Measurements from ENCODE around the gene LRRC63.
A peak's percentile ranks its signal among the peaks of the same experiment; 100 is the strongest.
"Not testable (repeated sequence)": the region's sequence is repeated elsewhere in the genome, so short reads cannot be mapped to it uniquely, and the experiment has no call there.

The LRRC63 gene, protein sequence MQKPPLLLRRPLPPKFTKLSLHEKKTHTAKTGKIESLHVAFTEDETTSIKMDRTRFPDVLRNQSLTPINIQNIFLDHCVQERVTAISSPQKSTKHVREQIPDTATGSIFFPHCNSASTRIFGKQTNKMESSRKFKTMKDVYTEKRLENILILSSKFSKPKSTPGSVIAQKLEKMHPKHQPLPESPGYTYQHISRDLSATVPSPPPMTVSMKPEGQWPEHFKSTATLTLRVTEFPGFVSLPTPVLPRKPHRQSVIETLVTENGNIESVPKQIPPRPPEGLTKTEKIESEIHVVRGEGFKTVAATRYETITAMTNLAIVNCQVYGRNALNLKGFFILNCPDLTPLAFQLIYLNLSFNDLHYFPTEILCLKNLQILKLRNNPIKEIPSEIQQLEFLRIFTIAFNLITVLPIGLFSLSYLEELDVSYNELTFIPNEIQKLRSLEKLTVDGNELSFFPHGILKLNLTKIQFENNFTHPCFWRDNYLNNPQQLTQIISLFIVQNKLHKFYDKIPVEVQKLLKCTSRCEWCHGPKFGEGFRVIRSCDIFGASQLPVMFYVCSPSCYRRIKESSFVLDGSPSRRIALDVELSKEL

DNA sequence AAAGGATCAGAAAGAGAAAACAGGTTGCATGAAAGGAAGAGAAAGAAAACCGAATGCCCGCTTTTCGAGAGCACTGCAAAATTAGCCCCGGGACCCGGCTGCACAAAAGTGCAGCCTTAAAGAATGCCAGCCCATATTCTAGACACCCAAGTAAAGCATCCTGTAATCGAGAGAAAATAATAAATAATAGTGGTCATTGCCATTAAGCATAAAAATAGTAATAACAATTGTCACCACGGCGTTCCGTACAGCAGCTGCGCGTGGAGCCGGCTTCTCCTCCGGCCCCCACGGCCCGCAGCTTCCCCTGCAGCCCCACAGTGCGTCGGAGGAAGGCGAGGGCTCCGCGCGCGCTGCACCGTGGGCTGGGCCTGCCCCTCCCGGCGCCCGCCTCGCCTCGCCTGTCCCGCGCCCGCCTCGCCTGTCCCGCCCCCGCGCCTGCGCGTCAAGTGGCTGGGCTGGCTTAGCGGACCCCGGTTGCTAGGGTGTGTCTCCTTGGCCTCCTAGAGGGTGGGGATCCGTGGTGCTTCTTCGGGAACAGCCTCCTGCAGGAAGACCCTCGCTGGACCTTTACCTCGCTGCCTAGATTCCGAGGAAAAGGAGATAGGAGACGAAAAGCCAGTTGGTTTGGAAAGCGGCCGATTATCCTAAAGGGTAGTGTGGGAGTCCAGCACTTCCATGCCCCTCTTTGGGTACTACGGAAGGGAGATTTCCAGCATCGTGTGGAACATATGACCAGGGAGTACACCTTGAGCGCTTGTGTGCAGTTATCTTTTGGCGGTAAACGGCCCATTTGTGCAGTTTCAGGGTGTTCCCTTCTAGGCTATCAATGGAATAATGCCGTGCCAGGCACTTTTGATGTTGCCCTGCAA lies at the start of gene LRRC63:
LRRC63 (plus strand) TSS at position 446 of the 869 bp plus-strand sequence. CDS start 1,107 bp downstream, outside the sequence.
- DNase-seq: peak; percentile 84 to 87

DNA sequence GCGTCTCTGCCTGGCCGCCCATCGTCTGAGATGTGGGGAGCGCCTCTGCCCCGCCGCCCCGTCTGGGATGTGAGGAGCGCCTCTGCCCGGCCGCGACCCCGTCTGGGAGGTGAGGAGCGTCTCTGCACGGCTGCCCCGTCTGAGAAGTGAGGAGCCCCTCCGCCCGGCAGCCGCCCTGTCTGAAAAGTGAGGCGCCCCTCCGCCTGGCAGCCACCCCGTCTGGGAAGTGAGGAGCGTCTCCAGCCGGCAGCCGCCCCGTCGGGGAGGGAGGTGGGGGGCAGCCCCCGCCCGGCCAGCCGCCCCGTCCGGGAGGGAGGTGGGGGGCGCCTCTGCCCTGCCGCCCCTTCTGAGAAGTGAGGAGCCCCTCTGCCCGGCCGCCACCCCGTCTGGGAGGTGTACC lies 49.0 kb upstream of the LRRC63 start:
- not testable (repeated sequence) for DNase-seq

DNA sequence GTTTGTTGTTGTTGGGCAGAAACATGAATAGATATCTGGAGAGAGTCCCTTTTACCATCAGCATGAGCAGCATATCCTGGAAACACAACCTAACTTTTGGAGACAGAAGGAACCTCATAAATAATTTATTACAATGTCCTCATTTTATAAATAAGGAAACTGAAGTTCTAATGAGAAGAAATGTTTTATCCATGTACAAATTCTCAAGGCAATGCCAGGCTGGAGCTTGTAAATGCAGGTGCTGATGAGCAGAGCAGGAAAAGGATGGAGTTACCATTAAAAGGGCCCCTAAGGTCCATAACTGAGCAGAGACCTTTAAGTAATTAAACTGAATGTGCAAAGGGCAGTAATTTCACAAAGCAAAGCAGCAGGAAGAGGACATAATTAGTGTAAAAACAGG lies 47.1 kb upstream of the LRRC63 start:
- no peak for DNase-seq

DNA sequence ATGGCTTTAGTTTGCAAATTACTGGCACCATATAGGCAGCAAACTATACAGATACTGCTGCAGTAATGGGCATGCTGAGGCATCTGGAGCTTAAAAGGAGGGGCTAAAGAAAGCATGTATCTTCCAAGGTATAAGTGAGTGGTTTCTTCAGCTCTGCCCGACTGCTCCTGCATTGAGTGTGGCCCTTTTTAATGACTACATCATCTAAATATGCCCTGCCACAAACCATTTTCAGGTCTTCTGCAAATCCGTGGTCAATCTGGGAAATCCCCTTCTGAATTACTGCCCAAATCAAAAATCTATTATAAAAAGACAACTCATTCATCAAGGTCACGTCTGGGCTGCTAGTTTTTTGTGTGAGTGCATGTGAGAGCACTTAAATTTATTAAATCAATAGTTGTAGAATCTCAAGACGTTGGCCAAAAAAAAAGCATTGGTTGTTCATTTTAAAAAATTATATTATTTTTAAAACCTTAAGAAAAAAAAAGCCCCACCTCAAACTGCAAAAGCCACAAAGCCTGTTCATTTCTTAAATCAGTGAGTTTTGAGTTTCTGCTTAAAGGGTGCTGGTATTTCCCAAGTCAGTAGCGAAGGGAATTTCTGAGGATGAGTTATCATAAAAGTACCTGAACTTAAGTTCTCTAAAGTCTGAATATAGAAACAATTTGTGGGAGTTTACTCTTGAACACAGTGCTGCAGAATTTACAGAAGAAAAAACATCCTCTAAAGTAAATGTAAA lies 46.1 kb upstream of the LRRC63 start:
- peak in 1 of 2 experiments; percentile 58 for DNase-seq

DNA sequence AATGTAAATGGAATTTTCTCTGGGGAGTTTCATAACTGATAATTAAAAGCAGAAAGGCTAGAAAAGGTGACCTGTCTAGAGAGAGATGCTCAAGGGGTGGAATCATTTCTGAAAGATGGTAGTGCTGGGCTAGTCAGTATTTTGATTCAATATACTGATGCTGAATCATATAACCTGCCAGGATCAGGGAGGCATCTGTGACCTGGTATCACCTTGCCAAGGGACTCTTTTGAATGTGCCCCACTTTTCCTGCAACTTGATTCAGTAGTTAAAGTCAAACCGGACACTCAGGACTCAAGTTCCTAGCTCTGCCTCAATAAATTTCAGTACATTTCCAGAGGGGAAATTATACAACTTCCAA lies 45.5 kb upstream of the LRRC63 start:
- DNase-seq: no peak

DNA sequence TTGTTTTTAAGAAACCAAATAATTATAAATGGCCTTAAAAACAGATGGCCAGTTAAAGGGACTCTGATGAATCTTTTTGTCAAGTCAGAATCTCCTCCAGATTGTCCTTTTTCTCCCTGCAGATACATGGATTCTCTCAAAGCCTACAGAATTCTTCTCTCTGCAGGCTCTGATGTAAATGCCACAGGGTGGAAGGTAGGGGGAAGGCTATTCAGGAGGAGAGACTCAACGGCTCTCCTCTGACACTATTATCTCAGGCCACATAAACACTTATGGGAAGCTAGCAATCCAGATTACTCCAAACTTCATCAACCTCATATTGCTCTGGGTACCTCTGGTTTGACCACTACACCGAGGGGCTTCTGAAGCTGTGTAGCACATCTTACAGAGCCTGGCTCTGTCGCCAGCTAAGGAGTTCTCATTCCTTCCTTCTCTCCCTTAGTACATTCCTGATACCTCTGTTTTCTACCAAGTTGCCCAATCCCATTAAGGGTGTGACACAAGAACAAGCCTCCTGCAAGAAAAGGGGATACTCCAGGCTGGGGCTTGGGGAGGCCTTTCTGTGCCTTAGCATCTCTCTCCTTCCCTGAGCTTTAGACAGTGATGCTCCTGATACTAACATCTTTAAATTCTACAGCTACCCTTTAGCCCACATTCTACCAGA lies 44.6 kb upstream of the LRRC63 start:
- no peak for DNase-seq

DNA sequence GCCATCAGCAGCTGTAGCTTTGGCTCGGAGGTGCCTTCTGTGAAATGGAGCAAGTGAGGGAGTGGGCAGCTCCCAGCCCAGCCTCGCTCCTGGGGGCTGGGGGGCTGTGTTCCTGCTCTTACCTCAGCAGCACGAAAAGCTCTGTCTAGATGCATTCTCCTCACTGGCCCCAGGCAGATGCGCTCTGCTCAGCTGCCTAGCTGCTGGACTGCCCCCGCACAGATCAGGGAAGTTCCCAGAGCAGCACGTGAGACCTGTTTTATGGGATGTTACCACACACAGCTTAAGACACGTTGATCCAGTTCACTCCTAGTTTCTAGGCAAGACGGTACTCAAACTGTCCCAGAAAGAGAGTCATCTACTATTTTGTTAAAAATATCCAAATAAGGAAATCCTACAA lies 43.4 kb upstream of the LRRC63 start:
- DNase-seq: peak; percentile 58 to 72

DNA sequence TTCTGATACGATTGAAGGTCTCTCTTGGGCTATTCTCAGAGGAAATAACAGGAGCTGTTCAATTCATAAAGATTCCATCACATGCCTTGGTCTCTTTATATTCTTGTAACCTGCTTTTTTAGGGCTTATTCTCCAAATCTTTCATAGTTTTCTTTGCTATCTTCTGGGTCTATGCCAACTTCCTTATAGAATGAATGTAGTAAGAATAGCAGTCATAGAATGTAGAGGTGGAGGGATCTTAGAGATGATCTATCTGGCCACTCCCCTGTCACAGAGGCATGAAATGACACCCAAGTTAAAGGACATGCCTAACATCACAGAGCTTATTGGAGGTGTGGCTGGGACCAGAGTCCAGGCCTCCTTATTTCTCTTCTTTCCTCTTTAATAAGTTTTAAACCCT lies 42.9 kb upstream of the LRRC63 start:
- DNase-seq: no peak

DNA sequence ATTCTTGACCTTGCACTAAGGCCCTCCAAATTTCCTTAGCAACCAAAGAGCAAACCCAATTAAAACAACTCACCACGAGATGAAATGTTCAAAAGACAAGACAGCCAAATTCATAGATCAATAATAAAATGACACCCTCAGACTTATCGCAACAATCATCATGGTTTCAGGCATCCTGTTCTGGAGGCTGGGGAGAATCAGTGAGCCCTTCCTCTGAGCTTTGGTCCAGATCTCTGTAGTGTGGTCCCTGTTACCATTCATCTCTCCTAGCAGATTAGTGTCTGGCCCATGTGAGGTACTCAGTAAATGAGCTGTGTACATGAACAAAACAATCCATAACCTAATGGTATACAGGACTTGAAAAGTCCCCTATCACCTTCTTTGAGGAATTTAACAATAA lies 42.0 kb upstream of the LRRC63 start:
- no peak for DNase-seq

DNA sequence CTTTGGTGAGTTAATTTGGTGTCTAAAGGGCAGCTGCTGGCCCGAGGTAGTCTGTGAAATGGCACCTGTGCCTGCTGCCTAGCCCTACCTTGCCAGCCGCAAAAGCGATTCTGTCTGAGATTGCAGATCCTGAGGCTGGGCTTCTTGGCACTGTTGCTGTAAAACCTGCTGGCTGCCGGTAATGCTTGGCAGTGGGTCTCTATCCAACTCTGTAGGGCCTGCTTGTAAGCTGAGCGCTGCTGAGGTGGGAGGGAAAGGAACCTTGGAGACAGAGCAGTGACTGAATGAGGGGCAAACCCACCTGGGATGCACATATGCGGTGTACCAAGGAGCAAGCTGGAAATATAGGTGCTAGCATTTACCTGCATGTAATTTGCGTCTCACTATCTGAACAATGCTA lies 41.5 kb upstream of the LRRC63 start:
- no peak for DNase-seq

DNA sequence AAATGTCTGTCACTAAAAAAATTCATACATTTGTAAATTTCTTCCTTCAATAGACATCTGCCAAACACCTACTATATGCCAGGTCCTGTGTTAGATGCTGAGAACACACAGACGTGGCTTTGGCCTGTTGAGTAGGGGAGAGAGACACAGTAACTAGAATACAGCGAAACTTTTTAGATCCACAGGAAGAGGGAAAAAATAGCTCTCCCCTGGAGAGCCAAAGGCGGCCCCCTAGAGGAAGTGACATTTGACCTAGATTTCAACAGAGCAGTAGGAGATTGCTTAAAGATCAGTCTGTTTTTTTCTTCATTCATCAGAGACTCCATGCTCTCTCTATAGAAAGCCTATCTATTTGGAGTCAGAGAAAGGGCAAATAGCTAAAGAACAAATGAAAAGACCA lies 41.0 kb upstream of the LRRC63 start:
- DNase-seq: no peak

DNA sequence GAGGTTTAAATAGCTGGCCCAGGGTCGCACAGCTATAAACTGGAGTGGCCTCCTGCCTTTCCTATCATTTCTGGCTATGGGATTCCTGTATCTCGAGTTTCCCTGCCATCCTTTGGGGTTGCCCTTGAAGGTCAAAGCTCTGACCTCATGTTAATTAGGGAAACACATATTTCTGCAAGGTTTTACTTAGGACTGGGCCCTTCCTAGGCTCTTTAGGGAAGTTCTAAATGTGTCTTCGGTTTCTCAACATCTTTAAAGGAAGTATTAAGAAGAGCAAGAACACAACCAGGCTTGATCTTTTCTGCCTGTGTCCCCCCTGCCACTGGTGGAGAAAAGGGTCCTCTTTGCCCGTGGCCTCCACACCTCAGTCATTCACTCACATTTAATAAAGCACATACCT lies 40.5 kb upstream of the LRRC63 start:
- no peak for DNase-seq

DNA sequence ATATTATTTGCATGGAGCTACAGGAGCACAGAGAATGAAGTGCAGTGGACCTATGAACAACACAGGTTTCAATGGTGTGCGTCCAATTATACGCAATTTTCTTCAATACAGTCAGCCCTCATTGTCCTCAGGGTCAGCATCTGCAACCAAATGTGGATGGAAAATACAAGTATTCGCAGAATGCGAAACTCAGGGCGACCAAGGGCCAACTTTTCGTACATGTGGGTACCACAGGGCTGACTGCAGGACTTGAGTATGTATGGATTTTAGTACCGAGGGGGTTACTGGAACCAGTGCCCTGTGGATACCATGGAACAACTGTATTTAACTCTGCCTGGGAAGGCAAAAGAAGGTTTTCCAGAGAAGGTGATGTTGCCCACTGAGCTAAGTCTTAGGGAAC lies 40.0 kb upstream of the LRRC63 start:
- DNase-seq: no peak

DNA sequence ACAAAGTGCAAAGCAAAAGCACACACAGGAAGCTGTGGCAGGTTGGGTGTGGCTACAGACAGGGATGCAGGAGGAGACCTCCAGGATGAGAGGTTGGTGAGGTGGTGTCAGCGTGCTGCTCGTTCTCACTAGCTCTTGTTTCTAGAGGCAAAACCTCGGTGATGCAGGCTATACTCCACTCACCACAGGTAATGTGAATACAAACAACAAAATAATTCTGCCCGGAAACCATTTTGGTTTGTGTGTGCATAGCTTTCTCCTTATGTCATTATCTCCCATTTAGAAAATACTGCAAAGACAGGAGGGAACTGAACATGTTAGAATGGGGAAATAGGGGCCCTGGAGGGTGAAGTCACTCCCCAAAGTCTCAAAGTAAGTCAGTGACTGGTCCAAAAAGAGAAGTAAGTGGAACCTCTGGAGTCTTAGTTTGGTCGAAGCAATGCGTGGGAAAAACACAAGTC lies 39.2 kb upstream of the LRRC63 start:
- DNase-seq: peak in 1 of 2 experiments; percentile 56

DNA sequence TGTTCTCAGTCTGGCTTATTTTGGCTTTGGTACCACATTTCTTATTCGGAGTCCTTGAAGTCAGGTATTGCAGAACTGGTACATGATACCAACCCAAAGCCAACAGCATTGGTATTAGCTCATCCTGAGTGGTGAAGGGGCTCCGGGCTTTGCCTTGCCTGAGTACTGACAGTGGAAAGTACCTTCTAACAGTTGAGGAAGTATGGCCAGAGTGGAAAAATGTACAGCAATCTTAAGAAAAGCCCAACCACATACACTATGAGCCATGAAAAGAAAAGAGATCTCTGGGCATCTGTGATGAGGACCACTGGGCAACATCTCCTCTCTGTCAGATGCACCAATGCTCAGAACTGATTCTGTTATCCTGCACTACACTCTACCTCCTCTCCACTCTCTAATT lies 38.1 kb upstream of the LRRC63 start:
- peak in 1 of 2 experiments; percentile 48 for DNase-seq

DNA sequence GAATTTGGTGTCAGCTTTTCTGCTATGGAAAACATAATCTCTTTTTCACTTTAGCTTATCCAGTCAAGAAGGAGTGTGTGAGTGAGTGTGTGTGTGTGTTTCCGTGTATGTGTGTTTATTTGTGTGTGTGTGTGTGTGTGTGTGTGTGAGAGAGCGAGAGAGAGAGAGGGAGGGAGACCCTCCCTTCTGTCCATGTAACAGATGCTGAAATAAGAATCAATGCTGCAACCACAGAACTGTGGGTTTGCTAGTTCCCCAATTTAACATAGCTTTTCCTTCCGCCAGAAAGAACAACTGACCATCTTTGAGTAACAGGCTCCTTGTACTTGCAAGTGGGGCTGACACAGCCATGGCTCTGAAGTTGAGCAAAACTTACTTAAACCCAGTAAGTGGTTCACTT lies 35.0 kb upstream of the LRRC63 start:
- DNase-seq: no peak

DNA sequence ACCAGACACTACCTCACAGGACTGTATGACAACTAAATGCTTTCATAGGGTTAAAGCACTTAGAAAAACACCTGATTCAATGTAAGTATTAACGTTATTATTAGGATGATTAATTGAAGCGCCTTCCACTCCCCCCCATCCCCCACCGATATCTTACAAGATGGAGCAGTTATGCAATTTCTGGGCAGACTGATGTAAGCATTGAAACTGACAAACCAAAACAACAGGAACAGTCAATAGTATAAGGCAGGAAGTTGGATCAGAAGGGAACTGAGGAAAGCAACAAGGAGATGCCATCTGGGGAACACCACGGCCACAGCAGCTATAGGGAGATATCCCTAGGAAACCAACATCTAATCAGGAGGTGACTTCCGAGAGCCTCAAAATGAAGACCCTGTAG lies 33.6 kb upstream of the LRRC63 start:
- DNase-seq: no peak

DNA sequence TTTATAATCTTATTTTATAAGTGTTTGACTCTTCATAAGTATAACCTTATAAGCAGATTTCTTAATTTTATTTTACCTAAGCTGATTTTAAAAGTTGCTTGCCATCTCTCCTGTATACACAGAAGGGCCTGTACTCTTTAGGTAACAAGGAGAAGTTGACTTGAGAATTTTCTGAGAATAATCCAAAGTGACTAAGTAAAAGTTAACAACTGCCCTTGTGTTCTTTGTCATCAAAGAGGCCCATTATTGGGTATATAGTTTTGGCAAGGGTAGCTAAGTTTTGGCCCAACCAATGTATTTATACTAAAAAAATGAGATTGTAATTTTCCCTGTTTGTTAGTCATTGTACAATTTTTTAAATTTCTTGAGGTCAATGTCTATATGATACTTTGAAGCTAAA lies 32.9 kb upstream of the LRRC63 start:
- no peak for DNase-seq

DNA sequence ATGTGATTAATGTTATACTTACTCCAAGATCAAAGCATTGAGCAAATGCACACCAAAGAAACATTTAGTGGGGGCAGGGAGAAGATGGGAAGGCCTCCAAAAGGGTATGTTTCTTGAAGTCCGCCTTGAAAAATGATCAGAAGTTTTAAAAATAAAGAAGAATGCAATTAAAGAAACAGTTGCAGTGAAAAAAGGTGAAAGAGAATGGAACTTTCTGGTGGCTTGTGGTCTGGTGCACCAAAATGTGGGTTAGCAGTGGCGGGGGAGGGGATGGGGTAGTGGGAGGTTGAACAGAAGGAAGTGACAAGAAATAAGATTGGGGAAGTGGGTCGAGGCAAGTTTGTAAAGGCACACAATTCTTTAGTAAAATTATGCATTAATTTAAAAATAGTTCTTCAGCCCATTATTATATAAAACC lies 32.2 kb upstream of the LRRC63 start:
- DNase-seq: peak; percentile 78 to 82

DNA sequence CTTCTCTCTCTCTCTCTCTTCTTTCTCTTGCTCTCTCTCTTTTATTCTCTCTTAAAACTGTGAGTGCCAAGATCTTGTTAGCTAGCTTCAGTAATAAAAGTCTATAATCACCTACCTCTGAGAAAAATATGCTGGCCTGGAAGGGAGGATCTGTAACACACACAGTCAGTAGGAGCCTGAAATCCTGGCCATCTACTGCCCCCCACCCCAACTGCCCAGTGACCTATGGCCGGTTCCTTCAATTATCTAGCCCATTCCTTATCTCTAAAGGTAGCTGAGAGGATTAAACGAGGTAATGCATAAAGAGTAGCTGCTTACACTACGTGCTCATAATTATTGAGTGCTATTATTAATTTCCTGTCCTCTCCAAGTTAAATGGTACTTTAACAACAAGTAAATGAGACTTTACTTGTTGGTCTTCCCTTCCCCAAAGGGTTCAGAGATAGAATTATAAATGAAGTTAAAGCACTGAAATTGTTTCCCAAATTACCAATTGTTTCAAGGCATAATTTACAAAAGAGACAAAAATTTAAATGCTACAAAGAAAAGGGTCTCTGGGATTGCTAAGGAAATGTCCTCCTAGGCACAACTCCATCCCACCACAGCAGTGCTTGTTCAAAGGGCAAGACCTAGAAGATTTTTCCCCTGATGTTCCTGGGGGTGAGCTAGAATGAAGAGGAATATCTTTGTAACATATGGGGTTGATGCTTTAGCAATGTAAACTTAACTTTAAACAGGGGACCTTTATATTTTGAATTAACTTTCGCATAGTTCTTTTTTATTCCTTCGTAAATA lies 31.6 kb upstream of the LRRC63 start:
- DNase-seq: no peak

DNA sequence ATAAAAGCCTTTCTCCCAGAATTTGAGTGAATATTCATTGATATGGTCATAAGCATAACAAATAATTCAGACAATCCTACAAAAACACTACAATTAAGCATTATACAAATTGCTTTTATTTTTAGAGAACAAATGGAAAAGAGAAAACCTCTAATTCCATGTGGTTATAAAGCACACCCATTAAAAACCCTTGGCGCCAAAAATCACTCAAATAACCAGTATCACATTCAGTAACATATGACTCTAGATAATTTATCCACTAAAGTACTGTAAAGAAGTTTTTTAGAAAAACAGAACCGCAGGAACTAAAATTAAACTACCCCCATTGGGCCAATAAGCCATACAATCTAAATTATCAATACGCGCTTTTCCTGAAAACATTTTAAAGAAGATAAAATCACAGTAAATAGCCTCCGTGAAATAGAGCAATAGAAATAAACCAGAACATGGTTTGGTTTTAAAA lies 30.3 kb upstream of the LRRC63 start:
- no peak for DNase-seq

Data from activated CD4-positive, alpha-beta T cell treated with anti-CD3 and anti-CD28 coated beads, Interleukin-2, amount 50 U/mL, for 48 hours (primary cell).